HG03025 (cell line): ENCODE data around the gene VCX3A.
"Not testable (repeated sequence)": the region's sequence is repeated elsewhere in the genome, so short reads cannot be mapped to it uniquely, and the experiment has no call there.

ENCODE experiments used
- ATAC-seq: cut with Tn5 transposase; IDR thresholded peaks from one replicate; pipeline ENCODE4 v1.9.1; 2021; ENCODE audit warnings: mild to moderate bottlenecking, moderate library complexity; ENCODE audit not compliant: unreplicated experiment, low FRiP score

VCX3A gene

DNA sequence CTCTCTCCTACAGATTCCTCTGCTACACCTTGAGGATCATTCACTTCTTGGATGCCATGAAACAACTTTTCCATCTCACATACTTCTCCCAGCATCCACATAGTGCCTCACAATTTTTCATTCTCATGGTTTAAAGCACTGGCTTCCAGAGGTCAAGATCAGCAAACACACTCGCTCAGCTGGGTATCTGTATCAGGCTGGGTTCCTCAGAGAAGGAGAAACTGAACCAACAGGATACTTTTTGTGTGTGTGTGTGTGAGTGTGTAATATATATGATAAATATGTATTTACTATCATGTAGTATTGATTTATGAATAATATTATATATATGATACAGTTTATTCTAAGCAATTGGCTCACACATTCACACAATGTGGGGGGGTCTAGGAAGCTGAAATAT, at the start of gene VCX3A:
TSS of gene VCX3A (minus strand) at position 101 of the 400 bp plus-strand sequence. CDS start 621 bp downstream, outside the sequence.
- ATAC-seq = not testable (repeated sequence)

- no peak for ATAC-seq
Measured at GRCh38 chrX:6574762-6575161, 39.8 kb upstream of the VCX3A start.

- no peak for ATAC-seq
Measured at GRCh38 chrX:6568031-6568430, 33.1 kb upstream of the VCX3A start.

DNA sequence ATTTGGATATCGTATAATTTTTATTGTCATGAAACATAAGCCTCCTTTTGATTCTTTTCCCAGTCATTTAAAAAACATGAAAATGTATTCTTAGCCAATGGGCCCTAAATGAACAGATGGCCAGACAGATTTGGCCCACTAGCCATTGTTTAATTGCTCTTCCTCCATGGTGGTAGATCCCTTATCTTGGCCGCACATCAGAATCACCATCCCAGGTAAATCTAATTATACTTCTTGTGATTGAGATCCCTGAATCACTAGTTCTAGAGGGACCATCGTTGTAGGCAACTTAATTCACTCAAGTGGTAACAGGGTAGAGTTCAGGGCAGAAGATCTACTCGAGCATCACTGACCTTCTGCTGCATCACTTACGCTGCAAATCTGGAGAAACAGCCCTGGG, 24.1 kb upstream of the VCX3A start:
- ATAC-seq = no peak

DNA sequence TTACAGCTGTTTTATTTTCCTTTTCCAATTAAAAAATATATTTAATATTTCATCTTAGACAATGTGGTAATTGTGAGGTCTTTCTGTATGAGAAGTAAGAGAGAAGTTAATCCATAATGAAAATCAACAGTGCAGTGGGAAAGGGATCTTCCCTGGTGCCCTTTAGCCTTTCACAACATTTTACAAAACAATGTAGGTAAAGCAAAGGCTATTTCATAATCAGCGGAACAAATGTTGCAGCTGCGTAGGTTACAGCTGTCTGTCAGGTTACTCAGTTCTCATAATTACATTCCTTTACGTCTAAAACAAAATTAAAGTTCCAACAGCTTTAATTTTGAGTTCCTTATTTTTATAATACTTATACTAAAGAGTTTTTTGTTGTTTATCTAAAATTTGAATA, 22.8 kb upstream of the VCX3A start:
- no peak for ATAC-seq

DNA sequence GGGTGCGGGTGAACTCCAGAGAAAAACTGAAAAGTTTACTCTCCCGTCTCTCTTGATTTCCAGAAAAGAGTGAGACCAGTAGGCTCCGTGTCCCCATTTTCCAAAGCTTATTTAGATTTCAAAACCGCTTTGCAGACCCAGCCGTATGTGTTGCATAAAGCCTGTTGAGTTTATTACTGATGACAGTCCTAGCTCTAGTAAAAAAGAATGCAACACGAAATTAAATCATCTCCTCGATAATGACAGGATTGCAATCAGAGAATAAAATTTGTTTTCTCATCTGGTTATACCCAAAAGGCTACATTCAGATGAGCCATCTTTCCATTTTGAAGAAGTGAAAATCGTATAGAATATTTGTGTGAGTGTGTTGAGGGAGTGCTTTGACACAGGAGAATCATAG, 16.1 kb upstream of the VCX3A start:
- ATAC-seq = no peak

GRCh38 chrX:6545712-6546111, 10.8 kb upstream of the VCX3A start:
- no peak for ATAC-seq

GRCh38 chrX:6526564-6527136, 8.3 kb downstream of the VCX3A start:
- ATAC-seq = no peak

GRCh38 chrX:6517376-6517775, 17.5 kb downstream of the VCX3A start:
- no peak for ATAC-seq

- ATAC-seq = no peak
Measured at GRCh38 chrX:6506444-6506843, 28.5 kb downstream of the VCX3A start.

GRCh38 chrX:6505960-6506359, 29.0 kb downstream of the VCX3A start:
- no peak for ATAC-seq

GRCh38 chrX:6500719-6501118, 34.2 kb downstream of the VCX3A start:
- ATAC-seq = no peak

- ATAC-seq = no peak
Measured at GRCh38 chrX:6498324-6498723, 36.6 kb downstream of the VCX3A start.
